GM19240 (cell line): ENCODE measurements around the gene VCAM1.

Experiments
- DNase-seq: peaks from one replicate; pipeline ENCODE4 v3.0.0; 2011; ENCODE audit warnings: low spot score; ENCODE audit not compliant: insufficient read length

VCAM1 gene

GRCh38 chr1:100721526-100722207, 2.1 kb downstream of the VCAM1 start:
- DNase-seq, result no peak

- no peak for DNase-seq
These were observed 2.7 kb downstream of the VCAM1 start for GRCh38 chr1:100722221-100722620.

GRCh38 chr1:100724281-100724680, 4.7 kb downstream of the VCAM1 start:
- DNase-seq, result no peak

GRCh38 chr1:100730130-100730529, 10.6 kb downstream of the VCAM1 start:
- DNase-seq, result no peak

GRCh38 chr1:100731309-100731708, 11.8 kb downstream of the VCAM1 start:
- no peak for DNase-seq

GRCh38 chr1:100731758-100732157, 12.2 kb downstream of the VCAM1 start:
- DNase-seq, result no peak

GRCh38 chr1:100734676-100735075, 15.1 kb downstream of the VCAM1 start:
- DNase-seq, result no peak

- DNase-seq, result no peak
These were observed 15.7 kb downstream of the VCAM1 start for GRCh38 chr1:100735244-100735643.

- DNase-seq, result no peak
These were observed 16.8 kb downstream of the VCAM1 start for GRCh38 chr1:100736324-100736723.

GRCh38 chr1:100736746-100737145, 17.2 kb downstream of the VCAM1 start:
- DNase-seq, result no peak

- no peak for DNase-seq
These were observed 27.0 kb downstream of the VCAM1 start for GRCh38 chr1:100746542-100746932.

- no peak for DNase-seq
These were observed 28.2 kb downstream of the VCAM1 start for GRCh38 chr1:100747771-100748170.

- DNase-seq, result no peak
These were observed 30.7 kb downstream of the VCAM1 start for GRCh38 chr1:100750005-100750885.

- DNase-seq, result no peak
These were observed 33.2 kb downstream of the VCAM1 start for GRCh38 chr1:100752791-100753190.

GRCh38 chr1:100757946-100758345, 38.4 kb downstream of the VCAM1 start:
- no peak for DNase-seq

- DNase-seq, result no peak
These were observed 39.6 kb downstream of the VCAM1 start for GRCh38 chr1:100759188-100759587.

- DNase-seq, result no peak
These were observed 41.0 kb downstream of the VCAM1 start for GRCh38 chr1:100760511-100760910.

- no peak for DNase-seq
These were observed 42.9 kb downstream of the VCAM1 start for GRCh38 chr1:100762461-100762860.

- DNase-seq, result no peak
These were observed 47.8 kb downstream of the VCAM1 start for GRCh38 chr1:100767176-100767890.

- no peak for DNase-seq
These were observed 49.8 kb downstream of the VCAM1 start for GRCh38 chr1:100769323-100769722.

- no peak for DNase-seq
These were observed 50.5 kb downstream of the VCAM1 start for GRCh38 chr1:100769906-100770646.
